Erythroblast (primary cell): ENCODE results near the gene PCDHAC2.

Experiments used
- DNase-seq, 2 experiments: peaks; one replicate each; lab custom pipeline; 2025; lab: John Stamatoyannopoulos, UW
- GATA1 ChIP-seq: IDR thresholded peaks from 2 replicates; pipeline ENCODE4 v1.6.1; 2011; ENCODE audit warnings: low read depth, mild to moderate bottlenecking, control low read depth, low read length, moderate library complexity
- POLR2A ChIP-seq: IDR thresholded peaks from 2 replicates; pipeline ENCODE4 v1.6.1; 2011; ENCODE audit warnings: mild to moderate bottlenecking, low read length

Gene PCDHAC2

DNA sequence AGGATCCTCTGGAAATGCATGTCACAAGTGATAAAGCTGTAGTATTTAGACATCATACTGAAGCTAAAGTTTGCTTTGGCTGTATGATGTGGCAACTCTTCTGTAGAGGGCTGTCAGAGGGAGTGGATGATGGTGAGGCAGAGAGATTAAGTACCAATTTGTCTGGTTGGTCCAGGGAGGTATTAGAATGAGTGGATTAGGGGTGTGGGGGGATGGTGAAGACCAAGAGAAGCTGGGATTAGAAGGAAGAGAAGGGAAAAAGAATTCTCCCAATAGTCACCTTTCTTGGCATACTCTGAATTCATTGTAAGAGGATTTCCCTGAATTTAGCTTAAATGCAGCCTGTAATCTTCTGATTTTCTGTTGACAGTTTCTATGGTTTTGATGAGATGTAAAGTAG lies 3.6 kb downstream of the PCDHAC2 start:
- DNase-seq, result no peak
- TF ChIP-seq POLR2A (no peak), GATA1 (no peak)

DNA sequence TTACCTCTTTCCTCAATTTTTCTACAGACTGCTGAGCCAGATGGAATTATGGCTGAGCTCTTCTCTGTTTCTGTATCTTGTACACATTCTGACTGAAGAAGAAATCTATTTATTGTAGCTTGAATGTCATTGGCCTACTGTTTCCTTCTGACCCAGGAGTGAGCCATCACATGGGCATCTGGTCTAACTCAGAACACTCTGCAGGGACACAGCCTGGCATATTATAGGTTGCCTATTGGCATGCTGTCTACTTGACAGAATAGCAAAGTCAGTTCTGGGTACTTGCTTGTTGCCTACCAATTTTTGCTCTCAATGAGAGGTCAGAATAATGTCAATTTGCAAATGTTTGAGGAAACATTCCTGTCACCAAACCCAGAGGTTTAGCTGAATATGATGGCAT lies 7.3 kb downstream of the PCDHAC2 start:
- DNase-seq, result no peak
- TF ChIP-seq POLR2A (no peak), GATA1 (no peak)

DNA sequence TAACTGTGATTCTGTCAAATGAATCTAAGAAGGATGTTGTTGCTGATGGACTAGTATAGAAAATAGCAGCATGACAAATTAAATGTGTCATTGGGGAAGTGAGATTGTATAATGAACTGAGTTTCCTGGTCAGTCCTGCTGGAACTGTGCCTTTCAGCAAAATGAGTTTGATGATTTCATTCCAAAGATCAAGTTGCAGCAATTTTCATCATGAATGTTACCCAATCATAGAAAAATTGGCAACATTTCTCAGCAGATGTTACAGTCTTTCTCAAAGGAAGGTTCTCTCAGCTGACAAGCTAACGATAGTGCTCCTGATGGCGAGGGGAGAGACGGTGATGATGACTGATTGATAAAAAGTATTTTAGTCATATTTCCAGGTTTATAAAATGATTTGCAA lies 10.7 kb downstream of the PCDHAC2 start:
- TF ChIP-seq POLR2A, result no peak
- no peak for TF ChIP-seq GATA1
- no peak for DNase-seq

DNA sequence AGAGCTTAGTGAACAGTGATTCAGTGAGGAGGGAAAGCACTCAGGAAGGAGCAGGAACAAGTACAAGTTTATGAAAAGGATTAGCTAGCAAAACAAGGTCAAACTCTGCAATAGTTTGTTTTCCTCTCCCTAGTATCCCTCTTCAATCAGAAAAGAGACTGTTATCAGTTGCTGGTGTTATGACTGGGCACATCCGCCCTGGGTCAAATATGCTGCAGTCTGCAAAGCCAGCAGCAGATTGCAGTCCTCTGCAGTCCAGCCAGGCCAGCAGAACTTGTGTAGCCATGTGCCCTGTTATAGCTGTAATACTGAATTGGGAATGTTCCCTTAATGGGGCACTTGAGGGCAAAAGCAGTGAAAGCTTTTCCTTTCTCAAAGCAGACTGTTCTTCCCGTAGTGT lies 12.0 kb downstream of the PCDHAC2 start:
- no peak for TF ChIP-seq GATA1
- DNase-seq, result no peak

DNA sequence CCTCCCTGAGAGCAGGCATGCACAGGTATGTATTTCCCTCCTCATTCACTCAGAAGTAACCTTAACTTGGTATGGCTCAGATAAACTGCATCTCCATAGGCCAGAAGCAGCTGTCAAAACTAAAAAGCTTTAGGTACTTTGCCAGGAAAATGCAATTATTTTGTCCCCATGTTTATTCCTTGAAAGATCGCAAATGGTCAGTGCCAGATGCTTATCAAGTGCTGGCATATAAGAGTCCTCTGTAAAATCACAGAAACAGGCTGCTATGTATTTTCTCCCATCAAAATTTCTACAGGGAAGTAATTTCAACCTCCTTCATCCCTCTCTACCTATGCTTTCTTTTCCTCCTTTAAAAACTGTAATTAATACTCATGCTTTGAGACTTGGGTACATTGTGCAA lies 12.7 kb downstream of the PCDHAC2 start:
- TF ChIP-seq POLR2A (no peak), GATA1 (no peak)
- no peak for DNase-seq

DNA sequence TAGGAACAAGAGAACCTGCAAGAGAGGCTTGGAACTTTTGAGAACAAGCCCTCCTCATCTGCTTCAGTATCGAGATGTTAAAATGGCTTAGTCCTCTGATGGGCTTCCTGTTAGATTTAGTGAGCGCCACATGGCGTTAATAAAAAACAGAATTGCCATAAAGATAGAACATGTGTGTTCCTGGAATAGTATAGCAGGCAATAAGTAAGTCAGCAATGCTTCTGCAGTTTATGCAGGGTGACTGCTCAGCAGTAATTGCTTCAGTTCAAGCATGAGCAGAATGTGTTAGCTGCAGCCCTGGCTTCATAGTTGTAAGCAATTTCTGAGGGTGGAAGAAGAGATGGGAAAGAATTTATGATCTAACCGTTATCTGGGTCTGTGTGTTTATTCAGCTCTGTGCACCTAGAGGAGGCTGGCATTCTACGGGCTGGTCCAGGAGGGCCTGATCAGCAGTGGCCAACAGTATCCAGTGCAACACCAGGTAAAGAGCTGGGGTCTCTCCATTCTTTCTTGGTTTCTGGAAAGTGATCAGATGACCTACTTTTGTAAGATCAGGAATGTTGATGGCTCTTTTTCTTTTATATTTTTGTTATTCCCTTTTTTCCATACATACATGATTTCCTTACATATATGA lies 15.9 kb downstream of the PCDHAC2 start:
- TF ChIP-seq GATA1 (no peak), POLR2A (no peak)
- DNase-seq, result no peak

DNA sequence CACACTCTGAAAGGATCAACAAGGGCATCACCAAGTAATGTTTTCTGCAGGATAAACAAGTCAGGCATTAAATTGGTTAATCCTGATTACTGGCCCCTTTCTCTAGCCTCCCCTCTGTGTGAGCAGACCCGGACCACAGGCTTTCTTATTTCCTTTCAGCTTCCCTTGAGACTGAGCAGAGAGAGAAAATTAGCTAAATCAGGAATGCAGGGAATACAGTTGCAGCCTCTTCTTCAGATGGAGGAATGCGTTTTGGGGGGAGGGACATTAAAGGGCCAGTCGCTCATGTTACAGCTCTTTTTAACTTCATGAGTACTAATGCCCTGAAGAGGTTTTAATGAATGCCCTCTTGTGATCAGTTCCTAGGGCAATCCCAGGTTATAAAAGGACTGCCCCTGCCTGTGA lies 19.8 kb downstream of the PCDHAC2 start:
- no peak for DNase-seq
- TF ChIP-seq GATA1 (no peak), POLR2A (no peak)

DNA sequence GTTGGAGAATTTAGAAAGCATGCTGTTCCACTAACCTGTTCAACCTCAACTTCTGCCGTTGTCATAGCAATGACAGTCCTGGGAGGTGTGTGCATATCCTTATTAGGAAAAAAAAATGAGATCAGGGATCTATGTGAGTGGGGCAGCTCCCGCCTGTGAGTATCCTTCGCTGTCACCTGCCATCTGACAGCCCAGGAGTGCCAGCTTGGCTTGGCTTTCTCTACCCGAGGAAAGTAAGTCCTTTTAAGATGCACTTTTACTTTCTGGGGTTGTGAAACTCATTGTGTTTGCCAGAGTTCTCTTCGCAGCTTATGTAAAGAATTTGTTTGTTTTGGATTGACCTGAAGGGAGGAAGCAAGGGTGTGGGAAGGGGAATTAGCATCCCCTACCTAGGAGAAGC lies 21.8 kb downstream of the PCDHAC2 start:
- TF ChIP-seq POLR2A (no peak), GATA1 (no peak)
- no peak for DNase-seq

DNA sequence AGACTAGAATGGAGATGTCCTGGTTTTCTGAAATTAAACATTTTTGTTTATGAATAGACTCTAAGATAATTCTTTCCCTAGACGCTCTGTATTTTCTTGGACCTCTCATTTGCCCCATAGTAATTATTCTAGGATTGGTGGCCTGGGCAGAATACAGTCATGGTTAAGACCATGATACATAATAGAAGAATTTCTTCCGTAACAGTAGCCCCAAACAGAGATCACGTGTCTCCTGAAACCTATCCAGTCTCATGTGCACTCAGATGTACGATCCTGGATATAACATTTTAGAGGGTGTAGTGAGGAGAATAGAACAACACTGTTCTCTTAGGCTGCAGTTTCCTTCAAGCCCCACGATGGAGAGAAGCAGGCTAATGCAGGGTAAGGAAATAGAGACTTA lies 22.3 kb downstream of the PCDHAC2 start:
- DNase-seq, result no peak
- TF ChIP-seq GATA1 (no peak), POLR2A (no peak)

DNA sequence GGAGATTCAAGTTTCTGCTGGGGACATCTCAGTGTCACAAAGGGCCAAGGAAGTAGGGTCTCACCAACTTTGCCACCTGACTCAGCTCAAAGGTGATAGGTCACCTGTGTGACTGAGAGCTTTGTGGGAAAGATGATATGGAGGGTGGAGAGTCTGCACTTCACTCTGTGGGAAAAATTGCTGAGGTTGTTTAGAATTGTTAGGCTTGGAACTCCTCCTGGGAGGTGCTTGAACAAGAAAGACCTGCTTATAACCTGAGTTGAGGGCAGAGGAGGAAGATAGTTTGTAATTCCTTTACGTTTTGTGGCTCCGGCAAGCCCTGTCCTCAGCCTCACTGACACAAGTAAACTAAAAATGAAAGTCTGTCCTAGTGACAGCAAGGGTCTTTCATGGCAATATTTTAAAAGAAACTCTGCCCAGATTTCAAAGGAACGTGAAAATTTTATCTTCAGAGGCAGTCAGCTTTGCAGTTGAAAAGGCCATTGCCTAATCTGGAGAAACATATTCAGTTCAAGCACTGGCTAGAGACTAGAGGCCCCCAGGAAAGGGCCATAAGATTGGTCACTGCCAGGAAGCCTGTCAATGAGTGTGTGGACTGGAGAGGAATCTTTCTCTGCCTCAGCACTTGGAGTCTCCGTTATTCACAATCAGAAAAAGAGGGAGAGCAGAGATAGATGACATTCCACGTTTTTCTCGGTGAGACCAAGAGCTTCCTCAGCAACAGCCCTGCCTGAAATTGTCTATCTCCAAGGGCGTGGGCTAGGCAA lies 23.2 kb downstream of the PCDHAC2 start:
- no peak for TF ChIP-seq POLR2A
- DNase-seq, result no peak

DNA sequence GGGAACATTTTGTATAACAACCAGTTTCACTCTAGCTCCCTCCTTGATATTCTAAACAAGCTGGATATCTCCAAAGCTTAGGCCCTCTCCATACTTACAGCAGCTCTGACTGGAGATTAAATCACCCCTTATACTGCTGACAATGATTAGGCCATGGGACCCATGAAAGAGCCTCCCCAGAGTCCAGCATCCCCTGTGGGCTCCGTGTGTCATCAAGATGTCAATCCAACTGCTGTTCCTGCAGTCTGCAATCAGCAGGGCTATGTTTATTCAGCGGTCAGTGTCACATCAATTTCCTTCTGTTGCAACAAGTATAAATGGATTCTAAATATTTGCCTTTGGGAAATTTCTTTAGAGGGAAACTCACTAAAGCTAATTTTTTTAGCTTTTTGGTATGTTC lies 26.6 kb downstream of the PCDHAC2 start:
- TF ChIP-seq GATA1 (no peak), POLR2A (no peak)
- no peak for DNase-seq

DNA sequence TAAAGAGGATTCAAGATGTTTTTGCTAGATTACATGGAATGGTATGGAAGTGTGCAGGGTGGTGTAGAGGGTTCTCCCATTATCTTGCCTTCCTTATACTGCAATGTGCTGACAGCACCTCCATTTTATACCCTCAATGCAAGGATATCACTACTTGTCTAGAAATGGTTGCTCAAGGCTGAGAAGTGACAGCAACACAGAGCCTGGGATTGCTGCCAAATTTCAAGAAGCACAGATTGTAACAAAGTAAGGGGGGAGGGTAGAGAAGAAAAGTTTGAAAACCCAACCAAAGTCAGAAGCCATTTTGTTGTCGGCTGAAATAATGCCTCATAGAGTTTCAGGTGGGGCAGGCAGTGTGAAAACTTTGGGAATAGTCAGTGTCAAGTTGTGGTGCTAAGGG lies 29.8 kb downstream of the PCDHAC2 start:
- TF ChIP-seq POLR2A (no peak), GATA1 (no peak)
- no peak for DNase-seq

DNA sequence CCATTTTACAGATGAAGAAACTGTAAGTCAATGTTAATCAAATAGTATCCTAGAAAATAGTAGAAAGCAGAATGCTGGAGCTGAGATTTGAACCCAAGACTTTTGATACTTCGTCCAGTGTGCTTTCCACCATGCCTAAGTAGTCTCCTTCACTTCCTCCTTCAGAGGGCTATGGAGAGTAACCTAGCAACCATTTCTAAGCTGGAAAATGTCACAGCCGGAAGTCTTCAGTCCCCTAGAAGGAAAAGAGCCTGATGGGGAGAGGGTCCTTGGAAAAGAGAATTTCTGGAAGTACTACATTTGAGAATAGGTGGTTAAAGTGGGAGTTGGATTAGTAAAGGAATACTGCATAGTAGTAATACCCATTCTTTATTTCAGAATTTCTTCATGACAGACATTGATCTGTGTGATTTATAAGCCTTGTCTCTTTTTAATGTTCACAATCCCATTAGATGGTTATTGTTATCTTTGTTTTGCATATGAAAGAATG lies 32.7 kb downstream of the PCDHAC2 start:
- DNase-seq, result no peak
- TF ChIP-seq POLR2A, result no peak

DNA sequence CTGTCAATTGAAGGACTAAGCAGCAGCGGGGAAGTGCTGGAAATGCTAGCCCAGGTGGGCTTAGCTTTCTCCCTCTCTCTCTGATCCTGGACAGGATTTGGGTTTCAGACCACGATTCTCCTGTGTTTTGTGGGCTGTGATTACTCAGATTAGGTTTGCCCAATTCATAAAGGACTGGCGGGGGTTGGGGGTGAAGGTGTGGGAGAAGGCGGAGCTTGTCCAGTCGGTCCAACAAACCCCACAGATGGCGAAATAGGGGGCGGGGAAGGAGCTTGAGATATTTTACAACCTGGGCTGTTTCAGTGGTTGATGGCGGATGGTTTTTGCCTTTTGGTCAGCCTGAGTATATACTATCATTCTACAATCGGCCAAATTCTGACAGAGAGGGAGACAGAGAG lies 35.2 kb downstream of the PCDHAC2 start:
- DNase-seq, result no peak
- TF ChIP-seq POLR2A (no peak), GATA1 (no peak)
